GM18499 (cell line): ENCODE measurements around the gene GRIN2B.

Source experiments
- ATAC-seq: cut with Tn5 transposase; IDR thresholded peaks from one replicate; pipeline ENCODE4 v1.9.1; 2021; ENCODE audit warnings: moderate number of reproducible peaks; ENCODE audit not compliant: insufficient read depth, unreplicated experiment

The GRIN2B gene

DNA sequence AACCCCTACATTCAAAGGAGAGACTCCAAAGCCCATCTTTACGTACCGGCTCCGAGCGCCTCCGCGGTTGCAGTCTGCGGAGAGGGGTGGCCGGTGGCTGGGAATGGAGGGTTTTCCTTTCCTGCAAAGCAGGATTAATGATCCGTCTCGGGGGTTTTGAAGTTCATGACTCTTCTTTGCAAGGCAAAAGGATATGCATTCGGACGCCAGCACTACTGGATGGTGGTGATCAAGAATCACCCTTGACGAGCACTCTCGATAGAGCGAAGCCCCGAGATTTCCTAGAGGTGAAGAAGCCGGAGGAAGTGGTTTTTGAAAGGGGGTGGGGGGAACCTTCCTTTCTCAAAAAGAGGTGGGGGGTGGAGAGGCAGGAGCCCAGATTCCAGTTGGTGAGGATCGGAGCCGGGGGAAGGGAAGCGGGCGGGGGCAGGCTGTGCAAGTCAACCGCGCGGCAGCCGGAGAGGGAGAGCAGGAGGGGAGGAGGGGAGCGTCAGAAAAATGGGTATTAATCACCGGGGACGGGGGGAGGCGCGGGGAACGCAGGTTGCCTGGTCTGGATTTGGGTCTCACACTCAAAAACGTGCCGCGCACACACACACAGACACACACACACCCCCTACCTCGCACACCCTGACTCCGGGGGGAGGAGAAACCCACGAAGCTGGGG is at the start of gene GRIN2B:
GRIN2B (minus strand) TSS at position 307 of the 667 bp plus-strand sequence. CDS start 115,394 bp downstream, outside the sequence.
- ATAC-seq = no peak

DNA sequence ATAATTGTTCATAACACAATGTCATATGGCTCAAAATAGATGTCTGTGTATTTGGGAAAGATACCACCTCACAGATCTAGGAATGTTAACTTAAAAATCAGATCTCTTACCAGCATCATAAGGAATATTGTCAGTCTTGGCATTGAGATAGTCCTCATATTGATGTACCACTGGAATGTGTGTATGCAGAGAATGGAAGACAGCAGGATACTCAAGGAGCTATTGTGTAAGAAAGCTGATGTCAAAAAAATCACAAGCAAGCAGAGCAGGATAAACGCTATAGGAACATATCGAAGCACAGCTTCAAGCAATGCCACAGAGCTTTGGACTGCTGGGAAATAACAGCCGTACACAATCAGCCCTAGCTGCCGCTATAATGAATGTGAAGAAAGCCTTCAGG is 45.1 kb upstream of the GRIN2B start:
- no peak for ATAC-seq

DNA sequence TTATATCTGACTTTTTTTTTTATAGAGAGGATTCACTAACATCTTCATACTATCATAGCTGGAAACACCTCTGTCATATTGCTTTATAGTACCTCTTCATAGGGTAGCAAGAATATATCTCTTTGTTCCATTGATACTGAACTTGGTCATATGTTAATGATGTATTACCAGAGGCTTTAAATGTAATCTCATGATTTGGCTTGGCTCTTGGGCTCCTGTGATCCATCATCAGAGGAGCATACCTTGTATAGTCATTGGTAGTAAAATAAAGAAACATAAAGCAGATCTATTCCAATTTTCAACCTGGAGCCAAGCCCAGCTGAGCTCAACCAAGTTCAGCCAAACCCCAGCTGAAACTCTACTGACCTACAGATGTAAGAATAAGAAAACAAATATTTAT is 43.2 kb upstream of the GRIN2B start:
- no peak for ATAC-seq

DNA sequence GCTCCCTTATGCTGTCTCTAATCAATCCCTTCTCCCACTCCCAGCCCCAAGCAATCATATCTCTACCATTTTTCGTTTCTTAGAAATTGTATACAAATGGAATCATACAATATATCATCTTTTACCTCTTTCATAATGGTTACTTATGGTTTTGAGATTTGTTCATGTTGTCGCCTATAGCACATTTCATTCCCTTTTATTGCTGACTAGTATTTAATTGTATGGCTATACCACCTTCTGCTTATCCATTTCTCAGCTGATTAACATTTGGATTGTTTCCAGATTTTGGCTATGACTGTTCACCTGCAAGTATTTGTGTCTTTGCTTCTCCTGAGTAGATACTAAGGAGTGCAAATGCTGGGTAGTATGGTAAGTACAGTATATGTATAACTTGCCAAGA is 36.7 kb upstream of the GRIN2B start:
- ATAC-seq = no peak

DNA sequence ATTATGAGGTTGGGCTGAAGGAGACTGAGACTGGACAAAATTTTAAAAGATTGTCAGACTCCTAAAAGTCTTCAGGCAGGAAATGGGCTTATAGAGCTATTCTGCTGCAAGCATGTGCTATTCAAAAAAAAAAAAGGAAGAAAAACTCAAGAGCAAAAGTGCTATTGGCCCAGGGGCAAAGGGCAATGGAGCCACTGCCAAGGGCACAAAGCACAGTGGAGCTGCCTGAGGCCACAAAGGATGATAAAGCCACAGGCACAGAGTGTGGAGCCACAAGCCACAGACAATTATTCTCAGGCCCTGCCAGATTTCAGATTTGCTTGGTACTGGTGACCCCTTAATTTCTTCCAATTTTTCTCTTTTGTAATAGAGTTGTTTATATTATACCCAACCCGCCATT is 29.6 kb upstream of the GRIN2B start:
- no peak for ATAC-seq

DNA sequence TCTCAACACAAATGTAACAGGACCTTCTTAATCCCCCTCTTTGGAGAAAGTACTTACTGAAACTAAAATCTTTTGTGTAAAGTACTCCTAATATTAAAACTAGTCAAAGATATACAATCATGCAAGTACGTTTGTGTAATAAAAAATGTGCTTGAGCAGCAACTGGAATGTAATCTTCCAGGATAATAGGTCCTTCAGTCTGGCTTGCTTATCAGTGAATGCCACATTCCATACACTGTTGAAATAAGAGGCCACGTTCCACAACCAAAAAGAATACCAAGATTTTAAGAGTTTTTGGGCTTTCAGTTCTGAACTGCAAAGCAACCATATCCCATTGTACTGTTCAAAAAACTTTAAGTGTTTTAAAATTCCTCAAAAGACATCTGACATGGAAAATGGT is 26.2 kb upstream of the GRIN2B start:
- no peak for ATAC-seq

DNA sequence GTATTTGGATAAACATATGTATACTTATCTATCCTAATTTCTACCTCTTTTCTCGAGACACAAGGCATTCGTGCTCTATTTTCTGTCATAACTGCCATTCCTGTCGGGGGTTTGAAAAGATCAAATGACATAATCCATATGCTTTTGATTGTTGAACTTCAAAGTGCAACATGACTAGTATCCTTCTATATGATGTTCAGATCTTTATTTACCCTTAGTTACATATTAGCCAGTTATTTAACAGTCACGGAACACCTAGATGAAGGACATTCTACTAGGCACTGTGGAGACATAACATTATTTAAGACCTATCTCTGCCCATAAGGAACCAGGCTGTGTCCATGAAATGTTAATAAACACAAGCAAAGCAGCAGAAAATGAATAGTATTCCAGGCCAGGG is 11.2 kb upstream of the GRIN2B start:
- no peak for ATAC-seq

DNA sequence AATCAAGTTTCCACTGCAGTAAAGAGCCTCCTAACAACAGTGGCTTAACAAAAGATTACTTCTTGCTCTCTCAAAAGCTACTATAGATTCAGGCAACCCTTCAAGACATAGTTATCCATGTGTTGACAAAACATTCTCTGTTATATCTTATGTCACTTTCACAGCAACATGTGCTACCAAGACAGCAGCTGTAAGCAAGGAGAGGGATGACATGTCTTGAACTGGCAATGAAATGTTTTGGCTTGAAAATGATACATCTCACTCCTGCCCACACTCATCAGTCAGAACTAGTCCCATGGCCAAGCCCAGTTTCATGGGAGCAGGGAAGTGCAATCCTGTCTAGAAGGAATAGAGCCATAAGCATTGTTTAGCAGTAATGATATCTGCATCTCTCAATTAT is 10.7 kb upstream of the GRIN2B start:
- no peak for ATAC-seq

DNA sequence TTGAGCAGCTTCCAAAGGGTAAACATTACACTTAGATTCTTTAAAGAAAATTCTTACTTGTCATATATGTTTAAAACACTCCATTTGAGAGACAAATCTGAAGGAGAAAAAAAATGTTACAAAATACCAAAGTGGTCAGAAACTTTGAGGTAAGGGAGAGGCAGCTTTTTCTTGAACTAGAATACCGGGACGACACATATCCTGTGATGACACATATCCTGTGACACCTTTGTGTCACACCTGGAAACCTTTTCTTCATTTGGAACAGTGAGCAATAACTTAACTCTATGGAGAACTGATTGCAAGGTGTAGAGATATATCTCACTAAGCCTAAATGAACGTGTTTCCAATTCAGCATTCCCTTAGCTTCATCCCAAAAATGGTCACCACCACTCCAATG is 4.6 kb upstream of the GRIN2B start:
- no peak for ATAC-seq

DNA sequence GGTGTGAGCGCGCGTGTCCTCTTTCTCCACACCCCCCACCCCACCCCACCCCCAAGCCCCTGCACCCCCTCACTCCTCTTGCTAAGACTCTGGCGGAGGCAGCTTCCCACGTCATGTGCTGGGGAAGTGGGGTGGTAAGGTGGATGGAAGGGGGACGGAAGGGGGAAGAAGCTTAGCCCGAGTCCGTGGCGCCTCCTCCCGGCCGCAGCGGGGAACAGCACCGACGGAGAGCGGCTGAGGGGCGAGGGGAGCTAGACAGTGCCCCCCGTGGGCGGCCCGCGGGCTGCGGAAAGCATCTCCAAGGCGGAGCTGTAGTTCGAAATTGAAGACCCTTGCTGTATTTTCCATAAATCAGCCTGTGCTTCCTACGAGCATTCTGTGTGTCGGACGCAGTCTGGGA is 588 bp upstream of the GRIN2B start:
- ATAC-seq = no peak

DNA sequence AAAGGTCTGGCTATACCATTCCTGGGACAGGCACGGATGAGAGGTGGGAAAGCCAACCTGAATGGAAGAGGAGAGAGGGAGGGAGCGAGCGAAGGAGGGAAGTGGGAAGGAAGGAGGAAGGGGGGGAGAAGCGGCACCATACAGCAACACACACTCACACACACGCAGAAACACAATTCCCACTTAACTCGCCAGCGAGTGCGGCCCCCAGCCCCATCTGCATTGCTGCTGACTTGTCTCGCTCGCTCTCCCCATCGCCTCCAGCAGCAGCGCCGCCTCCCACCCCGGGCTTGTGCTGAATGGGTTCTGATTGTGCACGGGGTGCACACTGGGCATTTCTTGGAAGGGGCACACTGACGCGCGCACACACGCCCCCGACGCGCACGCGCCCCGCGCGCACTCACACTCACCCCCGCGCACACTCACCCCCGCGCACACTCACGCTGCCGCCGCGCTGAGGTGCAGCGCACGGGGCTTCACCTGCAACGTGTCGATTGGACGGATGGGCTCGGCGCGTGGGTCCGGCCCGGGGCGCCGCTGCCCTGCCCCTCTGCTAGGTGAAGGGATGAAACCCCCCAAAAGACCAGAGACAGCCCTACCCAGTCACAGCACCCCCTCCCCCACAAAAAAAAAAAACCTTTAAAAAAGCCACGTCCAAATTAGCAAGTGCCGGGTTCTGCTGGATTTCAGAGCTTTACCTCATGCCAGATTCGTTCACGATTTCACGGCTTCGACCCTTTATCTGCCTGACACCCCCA is 685 bp downstream of the GRIN2B start:
- no peak for ATAC-seq

DNA sequence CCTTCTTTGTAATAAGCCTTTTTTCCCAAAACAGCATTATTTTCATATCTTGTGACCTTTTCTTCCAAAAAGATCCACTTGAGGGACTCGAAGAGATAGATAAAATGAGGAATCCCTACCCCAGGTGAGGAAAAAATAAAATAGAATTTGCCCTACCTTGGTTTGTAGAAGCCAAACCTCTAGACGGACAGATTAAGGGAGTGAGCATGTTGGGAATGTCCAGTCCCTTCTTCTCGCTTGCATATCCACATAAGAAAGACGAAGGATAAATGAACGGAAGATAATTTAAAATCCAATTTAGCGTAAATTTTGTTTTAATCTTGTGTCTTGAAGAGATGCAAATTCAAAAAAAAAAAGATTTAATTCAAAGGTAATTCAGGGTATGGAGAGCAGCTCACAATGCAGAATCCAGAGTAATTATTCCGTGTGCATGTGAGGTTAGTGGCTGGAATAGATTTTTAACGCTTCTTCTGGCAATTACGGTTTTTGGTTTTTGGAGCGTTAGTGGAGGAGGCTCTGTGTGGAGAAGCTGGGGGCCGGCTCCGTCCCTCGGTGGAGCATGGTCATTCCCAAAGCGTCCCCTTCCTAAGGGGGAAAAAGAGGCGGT is 1.5 kb downstream of the GRIN2B start:
- ATAC-seq = no peak

DNA sequence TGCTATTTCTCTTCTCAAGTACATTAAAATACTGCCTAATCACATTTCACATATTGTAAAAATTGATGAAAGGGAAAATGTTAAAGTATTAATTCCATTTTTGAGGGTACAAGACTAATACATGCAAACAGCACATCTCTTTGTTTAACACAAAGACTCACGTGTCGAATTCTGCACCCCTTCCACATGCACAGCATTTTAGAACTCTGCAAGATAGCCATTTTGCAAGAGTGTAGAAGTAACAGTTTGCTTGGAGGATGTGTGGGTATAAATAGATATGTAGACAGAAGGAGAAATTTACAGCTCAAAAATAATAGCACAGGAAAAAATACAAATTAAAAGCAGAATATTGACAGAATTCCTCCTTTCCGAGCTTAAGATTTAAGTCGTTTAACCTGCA is 2.5 kb downstream of the GRIN2B start:
- no peak for ATAC-seq

DNA sequence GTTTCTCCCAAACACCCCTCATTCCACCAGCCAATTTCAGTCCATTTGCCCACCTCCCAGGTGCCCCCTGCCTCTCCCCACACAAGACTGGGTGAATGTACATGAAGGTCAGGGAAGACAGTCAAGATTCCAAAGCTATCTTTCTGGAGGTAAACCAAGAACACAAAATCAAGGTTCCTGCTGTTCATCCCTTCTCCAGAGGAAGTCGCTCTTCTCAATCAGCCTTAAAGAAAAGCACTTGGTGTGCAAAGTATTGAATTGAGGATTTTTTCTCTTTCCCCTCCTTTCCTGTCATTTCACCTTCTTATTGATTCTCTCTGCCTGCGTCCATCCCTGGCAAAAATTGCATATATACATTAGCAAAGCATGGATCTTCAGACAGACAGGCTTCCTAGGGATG is 4.5 kb downstream of the GRIN2B start:
- ATAC-seq = no peak

DNA sequence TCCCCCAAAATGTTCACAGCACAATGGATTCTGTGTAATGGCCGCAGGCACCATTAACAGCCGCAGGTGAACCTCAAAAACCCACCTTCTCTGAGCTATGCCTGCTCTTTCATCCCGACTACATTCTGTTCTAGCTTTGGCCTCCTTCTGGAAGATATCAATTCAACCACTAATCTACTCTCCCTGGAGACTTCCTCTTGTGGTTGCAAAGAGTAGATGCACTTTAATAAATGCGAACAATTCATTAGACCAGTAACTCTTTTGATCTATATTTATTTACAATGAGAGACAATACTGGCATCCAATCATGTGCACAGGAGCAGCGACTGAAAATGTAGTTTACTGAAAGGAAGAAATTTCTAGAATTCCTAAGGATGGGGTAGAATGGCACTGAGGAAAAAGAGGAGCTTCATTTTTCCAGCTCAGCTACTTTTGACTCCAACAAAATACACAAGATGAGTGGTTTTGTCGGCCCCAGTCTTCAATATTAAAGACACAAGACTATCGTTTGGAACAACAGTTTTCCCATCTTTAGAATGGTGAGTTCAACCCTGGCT is 5.3 kb downstream of the GRIN2B start:
- no peak for ATAC-seq

DNA sequence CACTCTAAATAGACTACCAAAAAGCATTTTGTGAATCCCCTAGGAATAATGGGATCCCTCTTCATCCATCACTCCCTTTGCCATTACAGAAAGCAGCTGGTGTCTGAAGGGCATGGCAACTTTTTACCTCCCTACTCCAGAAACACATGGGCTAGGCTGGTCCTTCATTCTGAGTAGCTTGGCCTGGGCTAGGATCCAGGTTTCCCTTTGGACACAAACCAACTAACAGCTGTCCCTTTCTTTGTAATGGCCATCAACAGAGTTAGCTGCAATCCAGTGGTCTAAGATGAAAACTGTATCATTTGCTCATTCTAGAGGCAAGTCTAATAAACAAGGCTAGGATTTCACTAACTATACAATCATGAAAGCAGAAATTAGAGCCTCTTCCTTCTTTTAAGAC is 7.4 kb downstream of the GRIN2B start:
- no peak for ATAC-seq

DNA sequence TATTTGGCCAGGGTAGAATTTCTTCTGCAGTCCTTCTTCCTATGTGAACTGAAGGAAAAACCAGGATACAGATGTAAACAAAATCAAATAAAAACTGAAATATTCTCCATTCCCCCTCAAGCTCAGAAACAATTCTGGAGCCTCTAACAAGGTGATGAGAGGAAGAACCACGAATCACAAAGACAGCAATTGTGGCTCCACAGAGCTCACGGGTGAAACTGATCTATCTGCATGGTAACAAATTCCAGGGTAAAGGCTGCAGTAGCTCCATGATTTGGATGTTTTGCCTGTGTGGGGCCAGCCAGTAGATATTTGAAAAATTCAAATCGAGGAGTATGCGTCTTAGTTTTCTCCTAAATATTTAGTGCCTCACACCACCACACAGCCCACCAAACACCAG is 10.6 kb downstream of the GRIN2B start:
- ATAC-seq = no peak

DNA sequence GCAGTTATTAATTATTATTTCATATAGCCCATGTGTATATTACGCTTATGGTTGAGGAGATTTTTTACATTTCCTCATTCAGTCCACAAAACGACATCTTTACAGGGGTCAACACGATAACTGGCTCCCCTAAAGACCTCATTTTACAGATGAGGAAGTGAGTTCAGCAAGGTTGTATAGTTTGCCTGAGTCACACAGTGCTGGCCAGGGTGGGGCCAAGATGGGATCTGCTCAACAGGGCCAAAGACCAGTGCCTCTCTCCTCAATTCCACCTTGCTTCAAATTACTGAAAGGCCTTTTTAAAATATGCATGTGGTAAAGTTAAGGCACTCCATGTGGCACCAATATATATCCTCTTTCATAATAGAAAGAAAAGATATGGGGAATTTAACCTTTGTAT is 13.1 kb downstream of the GRIN2B start:
- ATAC-seq = no peak

DNA sequence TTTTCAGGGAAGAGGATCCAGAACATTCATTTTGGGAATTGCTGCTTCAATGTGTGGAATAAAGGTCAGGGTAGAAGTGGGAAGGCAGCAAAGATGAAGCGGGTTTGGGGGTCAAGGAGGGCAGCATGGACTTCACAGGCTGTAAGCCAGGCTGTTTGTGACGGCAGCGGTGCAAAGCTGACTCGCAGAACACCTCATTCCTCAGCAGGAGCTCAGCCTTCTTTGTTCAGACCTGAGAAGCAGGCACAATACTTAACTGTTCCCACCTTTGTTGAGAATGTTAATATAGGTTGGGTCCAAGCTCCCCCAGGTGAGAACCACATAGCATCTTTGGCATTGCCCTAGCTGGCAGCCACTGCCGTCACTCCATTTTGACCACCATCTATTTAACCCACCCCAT is 16.7 kb downstream of the GRIN2B start:
- no peak for ATAC-seq

DNA sequence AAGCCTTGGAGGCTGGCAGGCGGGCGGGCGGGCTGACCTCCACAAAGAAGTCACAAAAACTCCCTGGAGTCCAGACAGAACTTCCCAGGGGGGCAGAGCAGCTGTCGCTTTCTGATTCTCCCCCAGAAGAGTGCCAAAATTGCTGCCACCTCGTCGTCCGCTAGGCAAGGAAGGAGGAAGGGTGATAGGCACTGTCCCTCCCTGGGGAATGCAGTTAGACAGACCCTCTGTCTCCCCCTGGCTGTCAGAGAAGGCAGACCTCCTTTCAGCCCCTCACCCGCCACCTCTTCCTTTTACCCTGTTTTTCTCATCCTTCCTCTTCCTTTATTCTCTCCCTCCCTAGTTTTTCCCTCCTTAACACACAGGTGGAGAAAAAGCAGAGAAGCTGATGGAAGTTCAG is 18.7 kb downstream of the GRIN2B start:
- ATAC-seq = no peak

DNA sequence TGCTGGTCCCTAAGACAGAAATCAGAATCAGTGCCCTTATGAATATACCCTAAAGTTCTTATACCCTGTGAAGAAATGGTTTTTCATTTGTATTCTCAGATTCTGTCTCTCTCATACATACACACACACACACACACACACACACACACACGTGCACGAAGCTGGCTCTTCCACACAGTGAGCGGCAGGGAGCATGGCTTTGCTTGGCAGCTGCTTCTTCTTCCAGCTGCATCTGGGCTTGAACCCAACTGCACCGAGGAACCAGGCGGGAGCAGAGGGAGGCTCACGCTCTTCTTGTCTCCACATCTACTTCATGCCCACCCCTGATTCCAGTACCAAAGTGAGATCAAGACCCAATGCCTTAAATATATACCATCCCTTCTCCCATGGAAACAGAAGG is 19.4 kb downstream of the GRIN2B start:
- no peak for ATAC-seq
